HEK293 (cell line): ENCODE measurements around the gene ZNF438.
"Not testable (repeated sequence)": the region's sequence is repeated elsewhere in the genome, so short reads cannot be mapped to it uniquely, and the experiment has no call there.

Experiments
- CTCF ChIA-PET: fragments of 350-600 bp; formaldehyde crosslinking; extraction: SDS; loops from one replicate; lab custom pipeline; 2021; ENCODE audit warnings: antibody characterized with exemption; lab: Yijun Ruan, JAX
- POLR2A ChIA-PET: fragments of 300-600 bp; formaldehyde crosslinking; extraction: SDS; loops from one replicate; lab custom pipeline; 2020; ENCODE audit warnings: antibody characterized with exemption, inconsistent platforms; lab: Yijun Ruan, JAX
- H3K27ac ChIP-seq: fragments of 200-500 bp; sonication (Bioruptor generic); 2 replicates; pipeline ENCODE4 v1.5.1; 2014; ENCODE audit warnings: low read depth, low read length, control low read depth, inconsistent platforms; ENCODE audit errors: extremely low read depth
- H3K36me3 ChIP-seq, 2 experiments: fragments of 200-500 bp in 1 of 2; sonication (Bioruptor generic) in 1 of 2; 1 replicate in 1 of 2; 2 replicates in 1 of 2; pipeline ENCODE4 v1.5.1; 2014 to 2017; ENCODE audit warnings: inconsistent platforms in 2 of 2, low read length in 2 of 2; ENCODE audit not compliant: control insufficient read depth in 2 of 2, insufficient read depth in 1 of 2
- H3K4me1 ChIP-seq: fragments of 200-500 bp; sonication (Bioruptor generic); 2 replicates; pipeline ENCODE4 v1.5.1; 2014; ENCODE audit warnings: mild to moderate bottlenecking, low read length, inconsistent platforms; ENCODE audit not compliant: control insufficient read depth, insufficient read depth
- H3K4me3 ChIP-seq: 2 replicates; pipeline ENCODE4 v1.5.1; 2011; ENCODE audit warnings: low read depth, mild to moderate bottlenecking, control low read depth, low read length, moderate library complexity
- H3K9me3 ChIP-seq: fragments of 200-500 bp; sonication (Bioruptor generic); 2 replicates; pipeline ENCODE4 v1.5.1; 2014; ENCODE audit warnings: low read depth, low read length, inconsistent platforms; ENCODE audit not compliant: control insufficient read depth, insufficient read depth
- GFI1B ChIP-seq: fragments of 450-650 bp; formaldehyde crosslinking; IDR thresholded peaks from 2 replicates; pipeline ENCODE4 v1.5.1; 2016; ENCODE audit warnings: missing biosample characterization, missing genetic modification characterization
- GLI4 ChIP-seq: fragments of 450-650 bp; formaldehyde crosslinking; IDR thresholded peaks from 2 replicates; pipeline ENCODE4 v1.5.1; 2016; ENCODE audit warnings: missing biosample characterization, missing genetic modification characterization
- SETDB1 ChIP-seq: IDR thresholded peaks from one replicate; pipeline ENCODE4 v1.6.1; 2017; ENCODE audit warnings: mild to moderate bottlenecking, low read length, moderate library complexity, mixed read lengths; ENCODE audit not compliant: insufficient read length
- ZBTB20 ChIP-seq: fragments of 450-650 bp; formaldehyde crosslinking; IDR thresholded peaks from 2 replicates; pipeline ENCODE4 v1.5.1; 2016; ENCODE audit warnings: missing biosample characterization, missing genetic modification characterization
- ZBTB44 ChIP-seq: fragments of 450-650 bp; IDR thresholded peaks from 2 replicates; pipeline ENCODE4 v1.5.1; 2018; ENCODE audit warnings: missing biosample characterization, mild to moderate bottlenecking, missing genetic modification characterization
- ZNF2 ChIP-seq: fragments of 450-650 bp; formaldehyde crosslinking; IDR thresholded peaks from 2 replicates; pipeline ENCODE4 v1.5.1; 2016; ENCODE audit warnings: missing biosample characterization, missing genetic modification characterization
- ZNF530 ChIP-seq: fragments of 450-650 bp; formaldehyde crosslinking; IDR thresholded peaks from 2 replicates; pipeline ENCODE4 v1.5.1; 2016; ENCODE audit warnings: low read depth, missing biosample characterization, missing genetic modification characterization
- ZNF558 ChIP-seq: fragments of 450-650 bp; formaldehyde crosslinking; IDR thresholded peaks from 2 replicates; pipeline ENCODE4 v1.5.1; 2016; ENCODE audit warnings: missing biosample characterization, missing genetic modification characterization
- ZNF639 ChIP-seq: fragments of 450-650 bp; formaldehyde crosslinking; IDR thresholded peaks from 2 replicates; pipeline ENCODE4 v1.5.1; 2016; ENCODE audit warnings: missing biosample characterization, missing genetic modification characterization
- ZNF670 ChIP-seq: fragments of 450-650 bp; formaldehyde crosslinking; IDR thresholded peaks from 2 replicates; pipeline ENCODE4 v1.5.1; 2016; ENCODE audit warnings: missing biosample characterization, missing genetic modification characterization, low read depth
- TF ChIP-seq, protein P1 (sequence below): fragments of 450-650 bp; formaldehyde crosslinking; IDR thresholded peaks from 2 replicates; pipeline ENCODE4 v1.5.1; 2016; ENCODE audit warnings: missing biosample characterization, missing genetic modification characterization, low read depth

ZNF438 gene

DNA sequence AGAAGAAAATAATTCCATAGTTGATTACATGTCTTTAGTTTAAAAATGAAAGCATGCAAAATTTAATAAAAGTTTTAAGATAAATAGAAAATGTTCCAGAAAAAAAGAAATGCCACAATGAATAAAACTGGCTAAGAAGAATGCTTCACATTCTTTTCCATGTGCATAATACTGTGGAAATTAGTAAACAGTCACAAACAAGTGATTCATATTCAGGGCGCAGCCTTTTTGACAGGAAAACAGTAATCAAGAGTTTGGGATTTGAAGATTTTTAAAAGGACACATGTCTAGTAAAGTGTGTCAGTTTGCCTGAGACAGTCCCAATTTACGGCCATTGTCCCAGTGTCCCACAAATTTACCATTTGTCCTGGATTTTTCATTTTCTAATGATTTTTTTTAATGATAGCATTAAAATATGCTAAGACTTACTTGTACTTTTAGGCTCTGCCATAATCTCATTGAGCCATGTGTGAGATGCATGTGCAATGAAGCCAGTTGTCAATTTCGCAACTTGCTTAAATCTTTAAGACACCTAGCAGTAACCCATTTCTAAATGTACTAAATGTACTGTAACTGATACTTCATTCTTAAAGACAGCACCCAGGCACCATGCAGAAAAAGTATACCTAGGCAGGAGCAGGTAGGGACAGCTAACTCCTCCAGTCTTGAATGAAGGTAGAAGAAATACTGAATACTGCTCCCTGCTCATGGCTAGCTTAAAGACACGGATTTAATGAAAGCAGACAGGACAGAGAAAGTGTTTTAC, 46.9 kb downstream of the ZNF438 start (continued):
- TF ChIP-seq ZBTB44, result no peak
- TF ChIP-seq, protein P1, sequence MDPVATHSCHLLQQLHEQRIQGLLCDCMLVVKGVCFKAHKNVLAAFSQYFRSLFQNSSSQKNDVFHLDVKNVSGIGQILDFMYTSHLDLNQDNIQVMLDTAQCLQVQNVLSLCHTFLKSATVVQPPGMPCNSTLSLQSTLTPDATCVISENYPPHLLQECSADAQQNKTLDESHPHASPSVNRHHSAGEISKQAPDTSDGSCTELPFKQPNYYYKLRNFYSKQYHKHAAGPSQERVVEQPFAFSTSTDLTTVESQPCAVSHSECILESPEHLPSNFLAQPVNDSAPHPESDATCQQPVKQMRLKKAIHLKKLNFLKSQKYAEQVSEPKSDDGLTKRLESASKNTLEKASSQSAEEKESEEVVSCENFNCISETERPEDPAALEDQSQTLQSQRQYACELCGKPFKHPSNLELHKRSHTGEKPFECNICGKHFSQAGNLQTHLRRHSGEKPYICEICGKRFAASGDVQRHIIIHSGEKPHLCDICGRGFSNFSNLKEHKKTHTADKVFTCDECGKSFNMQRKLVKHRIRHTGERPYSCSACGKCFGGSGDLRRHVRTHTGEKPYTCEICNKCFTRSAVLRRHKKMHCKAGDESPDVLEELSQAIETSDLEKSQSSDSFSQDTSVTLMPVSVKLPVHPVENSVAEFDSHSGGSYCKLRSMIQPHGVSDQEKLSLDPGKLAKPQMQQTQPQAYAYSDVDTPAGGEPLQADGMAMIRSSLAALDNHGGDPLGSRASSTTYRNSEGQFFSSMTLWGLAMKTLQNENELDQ, result no peak
- TF ChIP-seq ZNF2 (tag by site-specific recombination), result no peak
- TF ChIP-seq, all 188 proteins: peak for 0

DNA sequence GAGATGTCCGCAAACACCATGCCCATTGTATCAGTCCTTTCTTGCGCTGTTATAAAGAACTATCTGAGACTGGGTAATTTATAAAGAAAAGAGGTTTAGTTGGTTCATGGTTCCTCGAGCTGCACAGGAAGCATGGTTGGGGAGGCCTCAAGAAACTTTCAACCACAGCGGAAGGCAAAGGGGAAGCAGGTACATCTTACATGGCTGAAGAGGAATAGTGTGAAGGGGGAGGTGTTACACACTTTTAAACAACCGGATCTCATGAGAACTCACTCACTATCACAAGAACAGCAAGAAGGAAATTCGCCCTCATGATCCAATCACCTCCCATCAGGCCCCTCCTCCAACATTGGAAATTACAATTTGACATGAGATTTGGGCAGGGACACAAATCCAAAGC, 48.5 kb downstream of the ZNF438 start:
- H3K4me1 ChIP-seq, H3K9me3 ChIP-seq, H3K27ac ChIP-seq, POLR2A ChIA-PET, H3K36me3 ChIP-seq, H3K4me3 ChIP-seq: not testable (repeated sequence)
- CTCF ChIA-PET, result interaction anchor here (0.7 kb wide), 1 partner anchor 126 kb away, joined by 3 read pairs; no protein-coding TSS in a partner anchor

- no peak overlapping the region for H3K27ac ChIP-seq
- POLR2A ChIA-PET, result interaction anchor here (0.6 to 0.7 kb wide), 2 partner anchors 50 to 51 kb away, joined by 3 to 5 read pairs; partner anchors contain the start of gene ZNF438
Measured at GRCh38 chr10:30980951-30981616, 50.6 kb downstream of the ZNF438 start.

More at GRCh38 chr10:30980951-30981616, 50.6 kb downstream of the ZNF438 start:
- CTCF ChIA-PET, result interaction anchor here (0.7 kb wide), 1 partner anchor 87 kb away, joined by 4 read pairs; no protein-coding TSS in a partner anchor
- TF ChIP-seq ZNF558 (no peak), ZBTB44 (no peak), ZBTB20 (tag by site-specific recombination) (no peak), ZNF530 (tag by site-specific recombination) (no peak), SETDB1 (no peak), ZNF670 (tag by site-specific recombination) (no peak), ZNF639 (tag by site-specific recombination) (no peak), GLI4 (tag by site-specific recombination) (no peak), GFI1B (tag by site-specific recombination) (no peak)
- TF ChIP-seq, all 188 proteins: peak for 0
- no peaks in the 10 kb centered on the region for H3K36me3 ChIP-seq
- H3K4me3 ChIP-seq, result no peak overlapping the region
- H3K9me3 ChIP-seq, result no peaks in the 10 kb centered on the region
- H3K4me1 ChIP-seq, result no peaks in the 10 kb centered on the region
